SK-N-SH (cell line): Measurements from ENCODE around the gene PPM1B.

ENCODE experiments used
- CTCF ChIP-seq: fragments of 200-600 bp; sonication (generic); IDR thresholded peaks from 2 replicates; pipeline ENCODE4 v1.6.1; 2017; ENCODE audit warnings: antibody characterized with exemption, mild to moderate bottlenecking, moderate library complexity
- EP300 ChIP-seq, 2 experiments: IDR thresholded peaks; 2 replicates each; pipeline versions ENCODE4 v1.4.0 to v1.6.1; 2012; ENCODE audit warnings: borderline replicate concordance in 1 of 2, low read depth in 1 of 2, low read length in 1 of 2
- EZH2phosphoT487 ChIP-seq: fragments of 200-600 bp; sonication (generic); IDR thresholded peaks from 2 replicates; pipeline ENCODE4 v1.6.1; 2017; ENCODE audit warnings: low read depth, mixed run types, mild to moderate bottlenecking, antibody characterized with exemption, moderate library complexity, borderline replicate concordance
- FOXJ3 ChIP-seq: sonication (generic); formaldehyde crosslinking; IDR thresholded peaks from 2 replicates; pipeline ENCODE4 v1.5.1; 2020; ENCODE audit warnings: mild to moderate bottlenecking, missing genetic modification reagents
- GABPA ChIP-seq: IDR thresholded peaks from 2 replicates; pipeline ENCODE4 v1.4.0; 2012; ENCODE audit warnings: low read depth, mild to moderate bottlenecking
- GATA2 ChIP-seq: sonication (generic); formaldehyde crosslinking; IDR thresholded peaks from 2 replicates; pipeline ENCODE4 v1.5.0; 2020; ENCODE audit warnings: mild to moderate bottlenecking, missing genetic modification reagents
- JUND ChIP-seq: IDR thresholded peaks from 2 replicates; pipeline ENCODE4 v1.4.0; 2012
- MXI1 ChIP-seq: IDR thresholded peaks from 2 replicates; pipeline ENCODE4 v1.6.1; 2012; ENCODE audit warnings: mild to moderate bottlenecking, low read depth, low read length, improper control_type of control experiment
- NRF1 ChIP-seq: IDR thresholded peaks from 2 replicates; pipeline ENCODE4 v1.6.1; 2012; ENCODE audit warnings: low read depth, mild to moderate bottlenecking, low read length
- POLR2AphosphoS5 ChIP-seq: IDR thresholded peaks from 2 replicates; pipeline ENCODE4 v1.6.1; 2012; ENCODE audit warnings: low read depth, low read length
- RFX5 ChIP-seq: IDR thresholded peaks from 2 replicates; pipeline ENCODE4 v1.6.1; 2012; ENCODE audit warnings: mild to moderate bottlenecking, improper control_type of control experiment, low read length
- SIN3A ChIP-seq: IDR thresholded peaks from 2 replicates; pipeline ENCODE4 v1.6.1; 2012; ENCODE audit warnings: low read depth, mild to moderate bottlenecking, low read length, moderate library complexity, borderline replicate concordance
- SMC3 ChIP-seq: IDR thresholded peaks from 2 replicates; pipeline ENCODE4 v1.6.1; 2012; ENCODE audit warnings: low read depth, low read length, improper control_type of control experiment
- TAF1 ChIP-seq: IDR thresholded peaks from 2 replicates; pipeline ENCODE4 v1.6.1; 2012; ENCODE audit warnings: low read depth, mild to moderate bottlenecking, low read length, moderate library complexity, borderline replicate concordance

- TF ChIP-seq GATA2 (CRISPR knock-in tag) (no peak), CTCF (no peak), GABPA (no peak), POLR2AphosphoS5 (no peak), TAF1 (no peak), EP300 (IDR thresholded peaks at IDR 0.05; ENCODE audit: borderline replicate concordance in 1 of 2, low read depth in 1 of 2, low read length in 1 of 2) (no peak), JUND (no peak), SMC3 (no peak), EZH2phosphoT487 (no peak), MXI1 (no peak), RFX5 (no peak), NRF1 (no peak), SIN3A (no peak), FOXJ3 (CRISPR knock-in tag) (no peak)
Observed at GRCh38 chr2:44178950-44179349, 10.3 kb downstream of the PPM1B start.
